Hypothalamus (tissue), 51 donors: ENCODE measurements around the gene EFNA5.
A peak's percentile ranks its signal among the peaks of the same experiment; 100 is the strongest.

Experiments used
- DNase-seq, 51 donors: peaks; one replicate each; lab custom pipeline; 2025; lab: John Stamatoyannopoulos, UW

EFNA5 gene

DNA sequence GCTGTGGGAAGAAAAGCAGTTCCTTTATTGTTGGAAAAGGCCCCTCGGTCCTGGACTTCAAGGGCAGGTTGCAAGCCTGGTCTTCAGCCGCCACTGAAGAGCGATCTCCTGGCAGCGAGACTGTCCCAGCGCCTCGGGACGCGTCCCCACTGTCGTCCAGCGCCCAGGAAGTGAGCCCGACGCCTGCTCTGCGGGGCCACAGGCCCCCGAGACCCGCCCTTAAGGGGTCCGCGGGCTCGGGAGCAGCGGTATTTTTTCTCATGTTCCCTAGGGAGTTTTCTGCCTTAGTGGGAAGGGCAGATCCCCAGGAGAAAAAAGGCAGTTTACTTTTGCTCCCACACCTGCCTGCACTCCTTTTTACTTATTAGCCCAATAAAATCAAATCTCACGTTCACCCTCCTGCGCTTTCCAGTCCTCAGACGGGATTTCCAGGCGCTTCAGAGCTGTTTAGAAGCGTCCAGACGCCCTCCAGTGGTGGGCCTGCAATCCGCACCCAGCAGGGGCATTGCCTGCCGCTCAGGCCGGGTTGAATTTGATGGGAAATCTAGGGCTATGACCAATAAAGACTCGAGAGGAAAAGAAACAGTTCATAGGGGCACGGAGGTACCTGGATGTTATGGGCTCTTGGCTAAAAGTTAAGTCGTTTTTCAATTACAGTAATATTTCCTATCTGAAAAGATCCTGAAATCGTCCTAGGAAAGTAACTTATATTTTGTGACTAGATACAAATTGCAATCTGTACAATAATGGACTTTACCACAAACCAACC is 2.8 kb upstream of the EFNA5 start:
- peak in 48 of 51 donors; percentile 20 to 88 (median 66) for DNase-seq

- no peak for DNase-seq
Observed at GRCh38 chr5:107673039-107673367, 2.3 kb upstream of the EFNA5 start.

DNA sequence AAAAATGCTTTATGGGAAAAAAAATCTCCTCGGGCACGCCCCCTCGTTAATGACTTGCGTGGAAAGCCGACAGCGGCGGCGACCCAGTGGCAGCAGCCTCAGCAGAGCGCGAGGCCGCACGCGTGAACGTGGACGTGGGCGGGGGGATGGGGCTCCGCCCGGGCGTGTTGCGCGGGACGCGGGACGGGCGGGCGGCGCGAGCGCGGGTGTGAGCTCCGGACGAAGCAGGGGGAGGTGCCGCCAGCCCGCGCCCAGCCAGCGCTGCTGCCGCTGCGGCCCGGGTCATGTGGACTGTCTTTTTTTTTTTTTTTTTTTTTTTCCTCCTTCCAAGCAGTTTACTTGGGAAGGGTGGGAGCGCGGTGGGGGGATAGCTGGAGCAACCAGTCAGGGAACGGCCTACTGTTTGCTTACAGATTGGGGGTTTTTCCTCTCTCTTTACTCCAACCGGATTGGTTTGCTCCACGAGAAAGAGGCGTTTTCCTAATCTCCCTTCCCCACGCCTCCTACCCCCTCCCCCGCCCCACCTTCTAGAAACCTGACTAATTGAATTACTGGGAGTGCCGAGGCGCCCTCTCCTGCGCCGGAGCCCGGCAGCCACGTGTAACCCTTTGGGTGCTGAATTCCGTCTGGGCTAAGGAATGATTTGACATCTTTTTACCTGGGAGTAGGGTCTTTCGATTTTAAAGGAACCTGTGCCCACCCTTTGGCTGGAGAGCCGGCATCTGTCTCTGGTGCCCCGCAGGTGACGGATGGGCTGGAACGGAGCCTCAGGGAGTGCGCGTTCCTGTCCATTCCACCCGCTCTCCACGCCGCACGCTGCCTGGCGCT is 1.7 kb upstream of the EFNA5 start:
- peak in 42 of 51 donors; percentile 7 to 80 (median 60) for DNase-seq

- peak in 4 of 51 donors; percentile 23 to 66 (median 46) for DNase-seq
Observed at GRCh38 chr5:107671742-107672210, 1.0 kb upstream of the EFNA5 start.

GRCh38 chr5:107670087-107670931 is 428 bp downstream of the EFNA5 start:
- DNase-seq = peak in 15 of 51 donors; percentile 5 to 53 (median 21)

DNA sequence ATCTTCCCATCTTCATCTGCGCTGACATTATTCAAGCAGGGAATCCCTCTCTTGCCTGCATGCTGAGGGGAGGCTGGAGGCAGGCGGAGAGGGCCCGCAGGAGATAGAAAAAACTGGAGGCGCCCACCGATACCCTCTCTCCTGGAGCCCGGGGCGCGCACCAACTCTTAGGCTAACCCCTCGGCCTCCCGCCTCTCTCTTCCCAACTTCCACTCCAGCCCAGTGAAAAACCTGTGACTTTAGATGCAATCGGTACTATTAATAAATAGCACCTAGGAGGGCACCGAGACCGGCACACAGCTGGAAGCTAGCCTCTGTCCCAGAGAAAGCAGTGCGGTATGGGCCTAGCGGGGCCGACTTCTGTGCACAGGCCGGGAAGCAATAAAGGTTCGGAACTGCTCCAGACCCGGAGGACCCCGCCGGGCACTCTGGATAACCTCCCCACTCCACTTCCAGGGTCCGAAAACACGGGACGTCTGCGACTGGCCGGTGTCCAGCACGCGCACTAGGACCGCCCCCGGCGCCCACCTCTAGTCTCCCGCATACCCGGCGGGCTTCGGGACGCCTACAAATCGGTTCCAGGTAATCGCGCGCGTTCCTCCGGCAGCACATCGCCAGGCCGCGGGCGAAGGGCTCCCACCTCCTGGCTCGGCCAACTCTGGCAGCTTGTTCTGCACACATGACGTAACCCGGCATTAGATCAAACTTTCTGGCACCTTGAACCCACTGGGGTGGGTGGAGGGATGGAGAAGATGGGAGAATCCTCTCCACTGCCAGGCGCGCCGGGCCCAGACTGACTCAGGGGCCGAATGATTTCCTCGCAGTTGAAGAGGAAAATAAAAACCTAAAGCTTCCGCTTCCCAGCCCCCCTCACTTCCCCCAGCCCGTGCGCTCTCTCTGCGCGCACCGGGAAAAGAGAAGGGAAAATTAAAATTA is 1.4 kb downstream of the EFNA5 start:
- DNase-seq = peak in 23 of 51 donors; percentile 5 to 66 (median 16)

DNA sequence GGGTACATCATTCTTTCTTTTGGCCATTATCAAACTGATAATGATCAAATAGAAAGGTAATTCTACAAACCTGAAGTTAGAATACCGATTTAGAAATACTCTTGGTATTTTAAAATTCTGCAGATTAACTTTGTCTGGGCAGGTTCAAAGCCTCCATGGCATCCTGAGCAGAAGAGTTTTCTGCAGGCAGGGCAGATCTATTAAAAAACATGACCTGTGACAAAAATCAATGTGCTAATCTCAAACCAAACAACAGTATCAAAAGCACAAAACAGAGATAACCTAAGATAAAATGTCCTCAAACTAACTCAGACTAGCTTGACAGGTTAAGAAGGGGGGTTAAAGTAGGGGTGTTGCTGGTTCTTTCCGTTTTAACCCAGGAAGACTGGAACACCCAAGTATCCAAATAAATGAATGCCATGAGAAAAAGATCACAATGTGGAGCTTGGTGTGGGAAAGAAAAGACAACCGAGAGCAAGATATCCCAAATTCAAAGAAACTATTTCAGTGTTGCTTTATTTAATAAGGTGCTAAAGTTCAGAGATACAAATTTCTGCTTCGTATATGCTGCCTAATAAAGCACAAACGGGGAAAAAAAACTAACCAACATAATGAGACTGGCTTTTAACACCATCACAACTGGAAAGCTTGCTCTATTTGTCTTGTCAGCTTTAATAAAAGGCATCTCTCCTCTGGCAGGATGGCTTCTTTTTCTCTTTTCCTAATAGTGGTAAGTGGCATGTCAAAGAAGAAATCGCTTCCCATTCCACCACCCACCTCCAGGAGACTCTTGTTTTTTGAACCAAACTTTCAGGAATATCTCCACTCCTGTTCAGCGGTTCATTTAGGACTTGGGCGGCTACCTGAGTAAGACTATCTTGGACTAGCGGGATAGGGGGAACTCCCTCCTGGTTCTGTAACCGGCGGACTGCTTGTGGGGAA is 2.3 kb downstream of the EFNA5 start:
- DNase-seq = no peak

DNA sequence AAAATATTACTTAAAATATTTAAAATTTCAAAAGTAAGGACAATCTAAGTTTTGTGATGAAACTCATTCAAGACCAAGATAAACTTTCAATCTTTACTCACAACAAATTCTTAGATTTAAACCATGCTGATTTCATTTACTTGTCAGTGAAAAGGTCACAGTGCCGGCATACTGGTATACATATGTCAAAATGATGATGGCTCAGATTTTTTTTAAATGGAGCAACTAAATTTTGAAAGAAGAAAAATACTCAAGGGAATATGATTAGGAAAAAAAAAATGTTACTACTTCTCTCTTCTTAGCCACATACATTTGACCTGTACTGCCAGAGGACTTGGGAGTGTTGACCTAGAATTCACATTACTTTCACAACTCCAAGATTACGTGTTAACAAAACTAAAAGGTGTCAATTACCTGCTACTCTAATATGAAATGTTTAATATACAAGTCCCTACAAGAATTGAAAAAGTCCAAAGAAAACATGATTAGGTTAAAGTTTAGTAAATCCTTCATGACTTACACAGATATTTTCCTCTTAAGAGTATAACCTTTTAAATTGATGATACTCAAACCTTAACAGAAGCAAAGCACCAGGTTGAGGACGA is 4.6 kb downstream of the EFNA5 start:
- DNase-seq = no peak

DNA sequence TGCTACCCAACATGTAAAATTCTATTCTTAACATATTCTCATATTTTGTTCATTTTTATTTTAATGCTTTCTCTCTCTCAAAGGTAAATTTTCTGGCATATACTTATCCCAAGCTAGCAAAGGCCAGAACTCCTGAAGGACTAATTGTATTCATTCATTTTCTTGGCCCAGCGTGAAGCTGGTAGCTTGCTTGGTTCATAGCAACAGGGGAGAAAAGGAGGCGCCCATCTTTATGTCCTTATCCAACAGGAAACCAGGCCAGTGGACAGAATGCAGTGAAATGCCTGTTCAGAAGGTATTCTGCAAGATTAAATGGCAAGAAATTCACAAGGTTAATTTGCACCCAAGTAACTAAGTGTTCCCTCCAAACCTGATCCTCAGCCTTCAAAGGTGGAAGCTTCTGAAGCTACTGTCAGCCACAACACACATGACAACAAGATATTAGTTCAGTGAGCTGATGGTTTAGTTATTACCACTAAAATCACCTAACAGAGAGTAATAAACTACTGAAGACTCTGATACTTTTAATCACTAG is 5.6 kb downstream of the EFNA5 start:
- no peak for DNase-seq

- no peak for DNase-seq
Observed at GRCh38 chr5:107663697-107664096, 7.0 kb downstream of the EFNA5 start.

DNA sequence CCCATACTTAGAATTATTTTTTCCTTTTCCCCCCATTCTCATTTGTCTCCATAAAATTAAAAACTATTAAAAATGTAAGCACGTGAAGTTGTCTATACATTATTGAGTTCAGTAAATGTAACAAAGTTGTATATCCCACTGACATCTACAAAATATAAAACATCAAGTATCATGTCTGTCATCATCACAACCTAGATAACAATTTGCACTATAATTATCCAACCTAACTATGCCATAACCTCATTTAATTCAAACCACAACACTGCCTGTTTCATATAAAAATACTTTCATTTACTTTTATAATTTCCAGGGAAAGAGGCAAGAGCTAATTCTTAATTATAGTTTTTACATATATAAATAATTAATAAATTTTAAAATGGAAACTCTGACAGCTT is 9.1 kb downstream of the EFNA5 start:
- no peak for DNase-seq

DNA sequence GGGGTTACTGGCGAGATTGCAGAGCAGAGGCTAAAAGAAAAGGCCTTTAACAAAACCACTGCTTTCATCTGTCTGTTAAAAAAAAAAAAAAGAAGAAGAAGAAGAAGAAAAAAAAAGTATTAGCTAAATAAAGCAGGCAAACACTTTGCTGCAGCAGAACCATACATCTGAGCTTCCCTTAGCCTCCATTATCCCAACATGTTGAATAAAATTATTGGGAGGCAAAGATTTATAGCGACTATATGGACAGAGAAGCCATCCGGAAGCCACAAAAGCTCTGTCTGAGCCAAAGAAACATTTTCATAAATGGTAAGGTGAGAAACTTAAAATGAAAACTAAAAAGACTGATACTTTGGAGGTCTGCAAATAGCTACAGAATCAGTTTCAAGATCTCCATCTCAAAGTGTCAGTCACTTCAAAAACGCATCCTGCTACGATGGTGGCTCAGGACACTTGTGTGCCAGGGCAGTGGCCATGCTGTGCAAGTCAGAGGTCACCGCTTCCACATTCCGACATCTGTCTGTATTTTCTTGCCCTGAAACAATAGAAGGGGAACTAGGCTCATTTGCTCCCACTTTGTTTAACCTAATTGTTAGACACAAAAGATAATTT is 9.6 kb downstream of the EFNA5 start:
- no peak for DNase-seq

DNA sequence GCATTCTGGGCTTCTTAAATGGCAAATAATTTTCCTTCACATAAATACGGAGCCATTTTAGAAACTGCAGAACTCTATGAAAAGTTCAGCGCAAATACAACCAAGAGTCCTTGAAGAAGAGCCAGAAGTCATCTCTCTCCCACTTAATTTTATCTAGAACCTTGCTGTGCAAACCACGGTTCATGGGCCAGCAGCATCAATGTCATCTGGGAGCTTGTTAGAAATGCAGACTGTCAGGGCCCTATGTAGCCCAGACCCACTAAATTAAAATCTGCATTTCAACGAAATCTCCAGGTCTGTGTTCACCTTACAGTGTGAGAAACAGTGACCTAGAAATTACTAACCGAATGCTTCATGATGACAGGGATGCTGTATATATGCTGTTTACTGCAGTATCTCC is 12.2 kb downstream of the EFNA5 start:
- no peak for DNase-seq

- DNase-seq = no peak
Observed at GRCh38 chr5:107655831-107656230, 14.9 kb downstream of the EFNA5 start.

DNA sequence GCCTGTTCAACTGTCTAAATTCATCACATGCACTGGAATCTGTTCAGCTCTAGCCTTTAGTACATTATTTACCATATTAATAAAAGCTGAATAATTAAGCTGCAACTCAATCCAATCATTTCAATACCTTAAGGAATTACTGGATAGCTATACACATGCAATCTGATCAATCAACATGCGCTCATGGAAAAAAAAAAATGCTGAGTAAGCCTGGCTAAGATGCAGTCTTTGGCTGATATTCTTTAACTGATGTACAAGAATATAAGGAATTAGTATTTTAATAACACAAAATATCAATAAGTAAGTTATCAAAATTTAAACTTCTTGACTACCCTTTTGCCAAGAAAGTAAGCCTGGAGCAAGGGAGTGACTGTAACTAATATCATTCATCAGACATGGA is 15.9 kb downstream of the EFNA5 start:
- no peak for DNase-seq

DNA sequence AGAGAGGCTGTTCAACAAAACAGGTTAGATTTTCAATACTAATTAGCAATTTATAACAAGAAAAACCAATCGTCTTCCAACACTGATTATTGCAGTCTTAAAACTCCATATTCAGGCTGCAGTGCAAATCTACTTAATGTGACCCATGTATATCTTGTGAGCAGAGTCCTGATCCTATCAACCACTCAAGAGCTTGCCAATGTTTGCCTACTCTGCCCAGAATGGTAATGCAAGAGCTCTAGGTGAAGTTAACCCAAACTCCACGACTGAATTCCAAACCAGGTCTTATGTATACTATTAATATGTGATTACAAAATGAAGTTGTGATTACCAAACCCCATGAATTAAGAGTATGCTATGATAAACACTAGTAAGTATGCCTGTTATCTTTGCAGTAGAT is 17.1 kb downstream of the EFNA5 start:
- DNase-seq = no peak

- no peak for DNase-seq
Observed at GRCh38 chr5:107652839-107653607, 17.7 kb downstream of the EFNA5 start.
